MM.1S (cell line): ENCODE data around the gene VEPH1.

Source experiments
- DNase-seq: peaks from one replicate; pipeline ENCODE4 v3.0.0-alpha.2; 2015
- H2AFZ ChIP-seq: fragments of 300-600 bp; sonication (generic); 2 replicates; pipeline ENCODE4 v1.6.0; 2016; ENCODE audit warnings: antibody characterized with exemption, low read length
- H3F3A ChIP-seq: fragments of 300-600 bp; sonication (generic); 2 replicates; pipeline ENCODE4 v1.6.1; 2016; ENCODE audit warnings: mild to moderate bottlenecking, antibody characterized with exemption, low read length, moderate library complexity, mixed read lengths; ENCODE audit not compliant: insufficient read depth
- H3K27ac ChIP-seq: fragments of 300-600 bp; sonication (generic); 2 replicates; pipeline ENCODE4 v1.5.1; 2016; ENCODE audit warnings: mild to moderate bottlenecking, low read length
- H3K27me3 ChIP-seq: fragments of 300-600 bp; sonication (generic); replicated peaks from 2 replicates; pipeline ENCODE4 v1.6.0; 2016; ENCODE audit warnings: low read length; ENCODE audit not compliant: insufficient read depth
- H3K36me3 ChIP-seq: fragments of 300-600 bp; sonication (generic); replicated peaks from 2 replicates; pipeline ENCODE4 v1.6.1; 2016; ENCODE audit warnings: mild to moderate bottlenecking, low read length, mixed read lengths; ENCODE audit not compliant: insufficient read depth
- H3K4me1 ChIP-seq: fragments of 300-600 bp; sonication (generic); 2 replicates; pipeline ENCODE4 v1.6.1; 2016; ENCODE audit warnings: low read length, mixed read lengths
- H3K4me2 ChIP-seq: fragments of 300-600 bp; sonication (generic); 2 replicates; pipeline ENCODE4 v1.6.0; 2016; ENCODE audit warnings: low read depth, low read length
- H3K4me3 ChIP-seq: fragments of 300-600 bp; sonication (generic); 2 replicates; pipeline ENCODE4 v1.5.1; 2016; ENCODE audit warnings: low read length, mixed read lengths
- H3K79me2 ChIP-seq: fragments of 300-600 bp; sonication (generic); 2 replicates; pipeline ENCODE4 v1.6.1; 2016; ENCODE audit warnings: mixed run types, low read length, mixed read lengths
- H3K9ac ChIP-seq: fragments of 300-600 bp; sonication (generic); 2 replicates; pipeline ENCODE4 v1.6.1; 2016; ENCODE audit warnings: low read length, mixed read lengths
- H3K9me2 ChIP-seq: fragments of 300-600 bp; sonication (generic); replicated peaks from 2 replicates; pipeline ENCODE4 v1.6.1; 2016; ENCODE audit warnings: mild to moderate bottlenecking, low read length, mixed read lengths; ENCODE audit not compliant: insufficient read depth
- H3K9me3 ChIP-seq: fragments of 300-600 bp; sonication (generic); replicated peaks from 2 replicates; pipeline ENCODE4 v1.6.1; 2016; ENCODE audit warnings: mild to moderate bottlenecking, low read length, mixed read lengths; ENCODE audit not compliant: insufficient read depth
- H4K20me1 ChIP-seq: fragments of 300-600 bp; sonication (generic); 2 replicates; pipeline ENCODE4 v1.6.1; 2016; ENCODE audit warnings: mild to moderate bottlenecking, low read length, moderate library complexity, mixed read lengths; ENCODE audit not compliant: insufficient read depth
- EZH2 ChIP-seq: fragments of 300-600 bp; sonication (generic); optimal IDR thresholded peaks from 2 replicates; pipeline ENCODE3; 2017; ENCODE audit warnings: low read depth, mild to moderate bottlenecking, antibody characterized with exemption, low read length, mixed read lengths
- EZH2phosphoT487 ChIP-seq: fragments of 300-600 bp; sonication (generic); IDR thresholded peaks from 2 replicates; pipeline ENCODE4 v1.6.1; 2018; ENCODE audit warnings: antibody characterized with exemption, low read length
- TF ChIP-seq, protein P1 (sequence below): fragments of 300-600 bp; sonication (generic); IDR thresholded peaks from 2 replicates; pipeline ENCODE4 v1.5.1; 2016; ENCODE audit warnings: antibody characterized with exemption, low read length, mixed read lengths

The VEPH1 gene

GRCh38 chr3:157526036-157526435, 22.8 kb upstream of the VEPH1 start:
- no peaks in the 10 kb centered on the region for H3K36me3 ChIP-seq
- H3K9me3 ChIP-seq: no peaks in the 10 kb centered on the region
- H3K9me2 ChIP-seq: no peaks in the 10 kb centered on the region
- H2AFZ ChIP-seq: no peak overlapping the region
- H4K20me1 ChIP-seq: no peaks in the 10 kb centered on the region; the same call in 1 of the 2 replicates
- H3K4me1 ChIP-seq: no peaks in the 10 kb centered on the region
- no peaks in the 10 kb centered on the region for H3F3A ChIP-seq
- H3K4me3 ChIP-seq: no peak overlapping the region
- TF ChIP-seq EZH2phosphoT487 (no peak), EZH2 (no peak)
- TF ChIP-seq, protein P1, sequence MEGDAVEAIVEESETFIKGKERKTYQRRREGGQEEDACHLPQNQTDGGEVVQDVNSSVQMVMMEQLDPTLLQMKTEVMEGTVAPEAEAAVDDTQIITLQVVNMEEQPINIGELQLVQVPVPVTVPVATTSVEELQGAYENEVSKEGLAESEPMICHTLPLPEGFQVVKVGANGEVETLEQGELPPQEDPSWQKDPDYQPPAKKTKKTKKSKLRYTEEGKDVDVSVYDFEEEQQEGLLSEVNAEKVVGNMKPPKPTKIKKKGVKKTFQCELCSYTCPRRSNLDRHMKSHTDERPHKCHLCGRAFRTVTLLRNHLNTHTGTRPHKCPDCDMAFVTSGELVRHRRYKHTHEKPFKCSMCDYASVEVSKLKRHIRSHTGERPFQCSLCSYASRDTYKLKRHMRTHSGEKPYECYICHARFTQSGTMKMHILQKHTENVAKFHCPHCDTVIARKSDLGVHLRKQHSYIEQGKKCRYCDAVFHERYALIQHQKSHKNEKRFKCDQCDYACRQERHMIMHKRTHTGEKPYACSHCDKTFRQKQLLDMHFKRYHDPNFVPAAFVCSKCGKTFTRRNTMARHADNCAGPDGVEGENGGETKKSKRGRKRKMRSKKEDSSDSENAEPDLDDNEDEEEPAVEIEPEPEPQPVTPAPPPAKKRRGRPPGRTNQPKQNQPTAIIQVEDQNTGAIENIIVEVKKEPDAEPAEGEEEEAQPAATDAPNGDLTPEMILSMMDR: no peak
- no peak for DNase-seq
- H3K27me3 ChIP-seq: no peaks in the 10 kb centered on the region
- no peak overlapping the region for H3K4me2 ChIP-seq
- no peaks in the 10 kb centered on the region for H3K79me2 ChIP-seq
- no peak overlapping the region for H3K27ac ChIP-seq
- no peak overlapping the region for H3K9ac ChIP-seq

- no peaks in the 10 kb centered on the region for H3K9me2 ChIP-seq
- H3K4me3 ChIP-seq: no peak overlapping the region
- TF ChIP-seq EZH2phosphoT487 (no peak), EZH2 (no peak)
- TF ChIP-seq, protein P1: no peak
- no peaks in the 10 kb centered on the region for H3K36me3 ChIP-seq
- no peak overlapping the region for H3K27ac ChIP-seq
- no peak overlapping the region for H3K4me2 ChIP-seq
- no peaks in the 10 kb centered on the region for H3K4me1 ChIP-seq
- no peaks in the 10 kb centered on the region for H3K9me3 ChIP-seq
- H2AFZ ChIP-seq: no peak overlapping the region
- no peaks in the 10 kb centered on the region for H3K27me3 ChIP-seq
- no peaks in the 10 kb centered on the region for H3K79me2 ChIP-seq
- no peaks in the 10 kb centered on the region for H3F3A ChIP-seq
- no peak for DNase-seq
- no peaks in the 10 kb centered on the region; the same call in 1 of the 2 replicates for H4K20me1 ChIP-seq
- H3K9ac ChIP-seq: no peak overlapping the region
Measured at GRCh38 chr3:157523814-157524213, 20.6 kb upstream of the VEPH1 start.

- Histone ChIP-seq H4K20me1 (no peaks in the 10 kb centered on the region; the same call in 1 of the 2 replicates), H3K27ac (no peak overlapping the region)
- TF ChIP-seq EZH2: no peak
- TF ChIP-seq EZH2phosphoT487: no peak
- TF ChIP-seq, protein P1: no peak
Measured at GRCh38 chr3:157522648-157523047, 19.4 kb upstream of the VEPH1 start.

More at GRCh38 chr3:157522648-157523047, 19.4 kb upstream of the VEPH1 start:
- no peak overlapping the region for H3K4me3 ChIP-seq
- H3K9me3 ChIP-seq: no peaks in the 10 kb centered on the region
- no peak overlapping the region for H2AFZ ChIP-seq
- H3K9ac ChIP-seq: no peak overlapping the region
- DNase-seq: no peak
- no peaks in the 10 kb centered on the region for H3K4me1 ChIP-seq
- H3K79me2 ChIP-seq: no peaks in the 10 kb centered on the region
- H3K4me2 ChIP-seq: no peak overlapping the region
- H3F3A ChIP-seq: no peaks in the 10 kb centered on the region
- no peaks in the 10 kb centered on the region for H3K36me3 ChIP-seq
- no peaks in the 10 kb centered on the region for H3K9me2 ChIP-seq
- no peaks in the 10 kb centered on the region for H3K27me3 ChIP-seq
